NCI-H345 treated with DMSO at 0.1 percent for 48 hours (cell line): ENCODE results near the gene ZSWIM9.
"Not testable (repeated sequence)": the region's sequence is repeated elsewhere in the genome, so short reads cannot be mapped to it uniquely, and the experiment has no call there.

Experiments
- DNase-seq: peaks from one replicate; lab custom pipeline; 2025; ENCODE audit not compliant: unreplicated experiment; lab: John Stamatoyannopoulos, UW

The ZSWIM9 gene

GRCh38 chr19:48213959-48214358 lies 43.5 kb downstream of the ZSWIM9 start:
- no peak for DNase-seq

DNA sequence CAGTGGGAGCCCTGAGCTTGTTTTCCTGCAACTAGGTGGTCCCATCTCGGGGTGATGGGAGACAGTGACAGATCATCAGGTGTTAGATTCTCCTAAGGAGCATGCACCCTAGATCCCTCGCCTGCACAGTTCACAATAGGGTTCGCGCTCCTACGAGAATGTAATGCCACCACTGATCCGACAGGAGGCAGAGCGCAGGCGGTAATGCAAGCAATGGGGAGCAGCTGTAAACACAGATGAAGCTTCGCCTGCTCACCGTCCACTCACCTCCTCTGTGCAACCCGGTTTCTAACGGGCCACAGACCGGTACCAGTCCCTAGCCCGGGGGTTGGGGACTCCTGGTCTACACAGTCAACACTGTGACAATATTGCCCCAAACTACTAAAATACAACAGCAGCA lies 46.5 kb downstream of the ZSWIM9 start:
- no peak for DNase-seq

DNA sequence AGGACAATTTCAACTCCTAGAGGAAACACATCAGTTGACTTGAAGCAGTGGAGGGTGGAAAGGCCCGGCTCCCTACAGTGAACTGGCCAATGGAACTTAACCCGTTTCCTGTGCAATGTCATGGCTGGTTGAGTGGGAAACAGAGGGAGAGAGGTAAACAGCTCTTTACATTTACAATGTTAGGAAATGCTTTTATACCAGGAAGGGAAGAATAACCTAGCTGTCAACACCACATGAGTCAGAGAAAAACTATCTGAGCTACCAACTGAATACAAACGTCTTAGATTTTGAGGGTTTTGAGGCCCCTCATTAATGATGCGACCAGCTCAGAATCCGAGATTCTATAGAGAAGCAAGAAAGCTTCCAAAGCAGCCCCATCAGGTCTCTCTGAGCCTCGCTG lies 48.5 kb downstream of the ZSWIM9 start:
- no peak for DNase-seq

- not testable (repeated sequence) for DNase-seq
These were observed 50.3 kb downstream of the ZSWIM9 start for GRCh38 chr19:48220784-48221183.

DNA sequence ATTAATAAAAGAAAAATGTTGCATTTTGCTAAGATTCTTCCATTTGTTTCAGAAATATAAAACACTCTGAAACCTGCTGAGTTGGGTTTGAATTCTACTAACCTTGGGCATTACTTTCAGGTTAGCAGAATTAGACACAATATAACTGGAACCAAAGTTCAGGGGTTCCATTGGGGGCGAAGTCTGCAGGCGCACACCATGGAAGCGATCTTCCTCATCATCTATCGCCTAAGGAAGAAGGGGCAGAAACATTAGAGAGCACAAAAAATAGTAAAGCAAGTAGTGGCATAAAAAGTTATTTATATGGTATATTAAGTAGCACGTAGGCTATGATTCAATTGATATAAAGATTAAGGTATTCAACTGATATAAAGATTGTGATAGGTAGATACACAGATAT lies 51.1 kb downstream of the ZSWIM9 start:
- no peak for DNase-seq

DNA sequence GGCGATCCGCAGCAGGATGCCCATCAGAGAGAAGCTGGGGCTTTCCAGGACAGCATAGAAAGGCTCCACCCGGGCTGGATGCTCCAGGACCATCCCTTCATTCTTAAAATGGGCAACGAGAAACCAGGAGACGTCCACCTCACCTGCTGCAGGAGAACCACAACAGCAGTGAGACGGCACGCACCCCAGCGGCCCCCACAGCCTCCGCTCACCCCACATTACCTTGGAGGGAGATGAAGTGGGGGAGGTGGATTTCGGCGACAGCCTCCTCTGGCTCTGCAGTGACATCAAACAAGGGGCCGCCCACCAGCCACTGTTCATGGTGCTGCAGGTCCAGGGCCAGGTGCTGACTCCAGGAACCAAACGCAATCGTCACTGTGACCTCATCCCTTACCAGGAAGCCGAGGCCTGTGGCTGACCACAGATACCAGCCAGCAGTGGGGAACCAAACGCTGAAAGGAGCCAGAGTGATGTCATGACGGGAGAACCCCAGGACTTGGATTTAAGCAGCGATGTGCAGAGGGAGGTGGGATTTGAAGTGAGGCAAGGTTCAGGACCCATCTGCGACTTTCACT lies 60.2 kb downstream of the ZSWIM9 start:
- no peak for DNase-seq

DNA sequence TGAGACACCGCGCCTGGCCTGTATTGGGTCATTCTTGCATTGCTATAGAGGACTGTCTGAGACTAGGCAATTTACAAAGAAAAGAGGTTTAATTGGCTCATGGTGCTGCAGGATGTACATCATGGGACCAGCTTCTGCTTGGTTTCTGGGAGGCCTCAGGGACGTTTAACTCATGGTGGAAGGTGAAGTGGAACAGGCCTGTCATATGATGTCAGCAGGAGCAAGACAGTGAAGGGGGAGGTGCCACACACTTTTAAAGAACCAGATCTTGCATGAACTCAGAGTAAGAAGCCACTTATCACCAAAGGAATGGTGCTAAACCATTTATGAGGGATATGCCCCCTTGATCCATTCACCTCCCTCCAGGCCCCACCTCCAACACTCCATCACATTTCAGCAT lies 66.6 kb downstream of the ZSWIM9 start:
- DNase-seq = no peak

DNA sequence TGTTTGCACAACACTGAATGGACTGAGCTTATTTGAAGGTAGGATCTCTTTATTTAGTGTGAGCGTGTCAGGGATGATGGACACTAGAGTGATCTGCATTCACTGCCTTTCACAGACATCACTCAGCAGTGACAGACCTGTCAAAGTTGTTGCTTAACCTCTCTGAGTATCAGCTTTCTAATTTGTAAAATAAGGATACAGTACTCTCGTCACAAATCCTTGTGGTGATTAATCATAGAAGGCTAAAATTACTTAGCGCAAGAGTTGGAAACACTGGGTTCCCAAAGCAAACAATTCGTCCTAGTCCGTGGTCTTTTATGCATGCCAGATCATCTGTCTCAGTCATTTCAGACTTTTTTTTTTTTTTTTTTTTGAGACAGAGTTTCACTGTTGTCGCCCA lies 68.6 kb downstream of the ZSWIM9 start:
- no peak for DNase-seq

GRCh38 chr19:48239582-48240141 lies 69.2 kb downstream of the ZSWIM9 start:
- DNase-seq = no peak

GRCh38 chr19:48241771-48242170 lies 71.3 kb downstream of the ZSWIM9 start:
- DNase-seq = not testable (repeated sequence)

- DNase-seq = no peak
These were observed 73.8 kb downstream of the ZSWIM9 start for GRCh38 chr19:48244281-48244680.

DNA sequence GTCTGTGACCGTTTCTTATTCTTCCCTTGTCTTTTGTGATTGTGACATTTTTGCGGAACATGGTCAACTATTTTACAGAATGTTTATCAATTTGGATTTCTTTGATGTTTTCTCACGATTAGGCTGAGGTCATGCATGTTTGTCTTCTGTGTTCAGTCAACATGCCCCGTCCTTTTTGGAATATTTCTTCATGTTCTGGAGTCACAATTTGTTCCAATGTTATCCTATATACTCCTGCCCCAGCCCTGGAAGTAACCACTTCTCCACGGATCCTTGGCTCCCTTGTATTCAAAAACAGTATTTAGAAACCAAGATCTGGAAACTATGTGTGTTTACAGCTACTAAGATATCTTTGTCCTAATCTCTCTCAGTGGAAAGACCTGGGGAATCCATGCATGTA lies 75.6 kb downstream of the ZSWIM9 start:
- no peak for DNase-seq

DNA sequence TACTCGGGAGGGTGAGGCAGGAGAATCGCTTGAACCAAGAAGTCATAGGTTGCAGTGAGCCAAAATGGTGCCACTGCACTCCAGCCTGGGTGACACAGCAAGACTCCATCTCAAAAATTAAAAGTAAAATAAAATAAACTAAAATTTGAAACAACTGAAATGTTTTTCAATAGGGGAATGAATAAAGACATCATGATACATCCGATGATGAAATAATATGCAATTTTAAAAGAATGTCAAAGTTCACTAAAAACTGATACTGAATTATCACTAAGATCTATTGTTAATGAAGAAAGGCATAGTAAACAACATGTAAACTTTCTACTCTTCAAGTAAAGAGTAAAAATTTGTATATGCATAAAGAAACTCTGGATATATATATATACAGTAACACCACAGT lies 76.7 kb downstream of the ZSWIM9 start:
- no peak for DNase-seq
